Gastroesophageal sphincter (tissue), 3 donors: Measurements from ENCODE around the gene HLA-A.

Experiments
- POLR2AphosphoS5 ChIP-seq: sonication (generic); formaldehyde crosslinking; IDR thresholded peaks from one replicate; pipeline ENCODE4 v1.6.1; 2017; ENCODE audit warnings: antibody characterized with exemption
- TF ChIP-seq, protein P1 (sequence below), 4 experiments: fragments of 200-600 bp in 2 of 4; fragments of 450-650 bp in 2 of 4; sonication (generic) in 1 of 4; IDR thresholded peaks; one replicate each; pipeline ENCODE4 v1.5.1; 2017 to 2019; ENCODE audit warnings: antibody characterized with exemption in 4 of 4, mild to moderate bottlenecking in 2 of 4, moderate library complexity in 2 of 4

DNA sequence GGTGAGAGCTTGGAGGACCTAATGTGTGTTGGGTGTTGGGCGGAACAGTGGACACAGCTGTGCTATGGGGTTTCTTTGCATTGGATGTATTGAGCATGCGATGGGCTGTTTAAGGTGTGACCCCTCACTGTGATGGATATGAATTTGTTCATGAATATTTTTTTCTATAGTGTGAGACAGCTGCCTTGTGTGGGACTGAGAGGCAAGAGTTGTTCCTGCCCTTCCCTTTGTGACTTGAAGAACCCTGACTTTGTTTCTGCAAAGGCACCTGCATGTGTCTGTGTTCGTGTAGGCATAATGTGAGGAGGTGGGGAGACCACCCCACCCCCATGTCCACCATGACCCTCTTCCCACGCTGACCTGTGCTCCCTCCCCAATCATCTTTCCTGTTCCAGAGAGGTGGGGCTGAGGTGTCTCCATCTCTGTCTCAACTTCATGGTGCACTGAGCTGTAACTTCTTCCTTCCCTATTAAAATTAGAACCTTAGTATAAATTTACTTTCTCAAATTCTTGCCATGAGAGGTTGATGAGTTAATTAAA is 3.0 kb downstream of the HLA-A start:
- TF ChIP-seq, protein P1, sequence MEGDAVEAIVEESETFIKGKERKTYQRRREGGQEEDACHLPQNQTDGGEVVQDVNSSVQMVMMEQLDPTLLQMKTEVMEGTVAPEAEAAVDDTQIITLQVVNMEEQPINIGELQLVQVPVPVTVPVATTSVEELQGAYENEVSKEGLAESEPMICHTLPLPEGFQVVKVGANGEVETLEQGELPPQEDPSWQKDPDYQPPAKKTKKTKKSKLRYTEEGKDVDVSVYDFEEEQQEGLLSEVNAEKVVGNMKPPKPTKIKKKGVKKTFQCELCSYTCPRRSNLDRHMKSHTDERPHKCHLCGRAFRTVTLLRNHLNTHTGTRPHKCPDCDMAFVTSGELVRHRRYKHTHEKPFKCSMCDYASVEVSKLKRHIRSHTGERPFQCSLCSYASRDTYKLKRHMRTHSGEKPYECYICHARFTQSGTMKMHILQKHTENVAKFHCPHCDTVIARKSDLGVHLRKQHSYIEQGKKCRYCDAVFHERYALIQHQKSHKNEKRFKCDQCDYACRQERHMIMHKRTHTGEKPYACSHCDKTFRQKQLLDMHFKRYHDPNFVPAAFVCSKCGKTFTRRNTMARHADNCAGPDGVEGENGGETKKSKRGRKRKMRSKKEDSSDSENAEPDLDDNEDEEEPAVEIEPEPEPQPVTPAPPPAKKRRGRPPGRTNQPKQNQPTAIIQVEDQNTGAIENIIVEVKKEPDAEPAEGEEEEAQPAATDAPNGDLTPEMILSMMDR (IDR thresholded peaks at IDR 0.05) = no peak
- TF ChIP-seq POLR2AphosphoS5 = no peak
